GM12878 (cell line): ENCODE measurements around the gene PYGO2. TPM values are rescaled to one million over a fixed set of nuclear protein-coding genes. Genes with fewer than 3 reads are reported as not detected.

ENCODE experiments used
- BACH1 ChIP-seq: fragments of 450-650 bp; IDR thresholded peaks from 2 replicates; pipeline ENCODE4 v1.6.1; 2017; ENCODE audit warnings: mild to moderate bottlenecking, borderline replicate concordance
- CUX1 ChIP-seq: IDR thresholded peaks from 2 replicates; pipeline ENCODE4 v1.6.1; 2012; ENCODE audit warnings: improper control_type of control experiment, low read depth, low read length; ENCODE audit not compliant: insufficient replicate concordance
- E2F4 ChIP-seq: IDR thresholded peaks from 2 replicates; pipeline ENCODE4 v1.6.1; 2012; ENCODE audit warnings: low read depth, low read length, improper control_type of control experiment
- FOXK2 ChIP-seq: fragments of 450-650 bp; IDR thresholded peaks from 2 replicates; pipeline ENCODE4 v1.6.1; 2017; ENCODE audit warnings: mild to moderate bottlenecking, moderate library complexity
- HDGF ChIP-seq: fragments of 450-650 bp; IDR thresholded peaks from 2 replicates; pipeline ENCODE4 v1.6.1; 2016; ENCODE audit warnings: antibody characterized with exemption
- IKZF1 ChIP-seq: fragments of 450-650 bp; conservative IDR thresholded peaks from 2 replicates; pipeline ENCODE4 v1.6.1; 2017; ENCODE audit warnings: antibody characterized with exemption, mild to moderate bottlenecking
- MTA3 ChIP-seq: IDR thresholded peaks from 2 replicates; pipeline ENCODE4 v1.6.1; 2012; ENCODE audit warnings: low read length, inconsistent platforms, borderline replicate concordance
- NFIC ChIP-seq: IDR thresholded peaks from 2 replicates; pipeline ENCODE4 v1.6.1; 2012; ENCODE audit warnings: low read depth, mild to moderate bottlenecking, inconsistent platforms, low read length, moderate library complexity
- NRF1 ChIP-seq: conservative IDR thresholded peaks from 2 replicates; pipeline ENCODE4 v1.6.1; 2011; ENCODE audit warnings: mild to moderate bottlenecking, low read depth, low read length, improper control_type of control experiment
- POLR2AphosphoS2 ChIP-seq: IDR thresholded peaks from 2 replicates; pipeline ENCODE4 v1.6.1; 2011; ENCODE audit warnings: low read depth, mild to moderate bottlenecking, low read length, improper control_type of control experiment, moderate library complexity
- RFX5 ChIP-seq: IDR thresholded peaks from 2 replicates; pipeline ENCODE4 v1.6.1; 2011; ENCODE audit warnings: low read depth, low read length, improper control_type of control experiment
- SIN3A ChIP-seq: IDR thresholded peaks from 2 replicates; pipeline ENCODE4 v1.6.1; 2012; ENCODE audit warnings: low read depth, low read length, improper control_type of control experiment
- SMAD1 ChIP-seq: fragments of 450-650 bp; IDR thresholded peaks from 2 replicates; pipeline ENCODE4 v1.6.1; 2018; ENCODE audit warnings: mild to moderate bottlenecking, low read depth; ENCODE audit not compliant: partially characterized antibody
- SUZ12 ChIP-seq: fragments of 200-600 bp; sonication (generic); IDR thresholded peaks from one replicate; pipeline ENCODE4 v1.6.1; 2018; ENCODE audit warnings: antibody characterized with exemption, mild to moderate bottlenecking; ENCODE audit not compliant: unreplicated experiment
- TCF3 ChIP-seq: IDR thresholded peaks from 2 replicates; pipeline ENCODE4 v1.6.1; 2012; ENCODE audit warnings: low read depth, mild to moderate bottlenecking, low read length, borderline replicate concordance; ENCODE audit not compliant: insufficient read depth
- ZNF24 ChIP-seq: fragments of 450-650 bp; IDR thresholded peaks from 2 replicates; pipeline ENCODE4 v1.6.1; 2017; ENCODE audit warnings: antibody characterized with exemption, mild to moderate bottlenecking
- polyA plus RNA-seq, 11 experiments: library from polyadenylated mRNA; depleted of rRNA in 4 of 11; unstranded in 6 of 11; stranded (reverse) in 5 of 11; fragments of >200 nt; fragmentation: Nextera tagmentation in 4 of 11; fragmentation: Illumina TruSeq in 1 of 11; extraction: Ambion mirVana in 4 of 11; extraction: Trizol in 1 of 11; gene quantifications; 1 replicate in 1 of 11; 2 replicates in 10 of 11; pipeline versions ENCODE4 v1.2.1 to v1.2.3, GENCODE V29; 2011 to 2016; ENCODE audit warnings: inconsistent platforms in 2 of 11, missing spikeins in 2 of 11, low read depth in 1 of 11
- total RNA-seq, 4 experiments: library from RNA; depleted of rRNA in 3 of 4; stranded (reverse); fragments of >200 nt in 3 of 4; fragmentation: Illumina TruSeq in 1 of 4; extraction: Trizol in 1 of 4; gene quantifications; 2 replicates each; pipeline versions ENCODE4 v1.2.1 to v1.2.3, GENCODE V29; 2013 to 2021

The PYGO2 gene
- total and polyA plus RNA-seq, 10 of the 15 experiments (the other 5 are each of a cell fraction or from before 2014, with no cell fraction given) = 8.1 to 33.8 (median 23.5) TPM

- TF ChIP-seq E2F4 (no peak), CUX1 (no peak), TCF3 (no peak), FOXK2 (peak; percentile 87), POLR2AphosphoS2 (0 out of 2 replicates have a peak, but pooled peaks have one; percentile 30), IKZF1 (peak; percentile 92), NFIC (peak; percentile 40; the same call in 1 of the 2 replicates), RFX5 (no peak), ZNF24 (no peak), SUZ12 (no peak), MTA3 (no peak), BACH1 (0 out of 2 replicates have a peak, but pooled peaks have one; percentile 54), SMAD1 (peak; percentile 74), NRF1 (peak; percentile 94), SIN3A (peak; percentile 76; the same call in 1 of the 2 replicates), HDGF (peak; percentile 45; the same call in 1 of the 2 replicates)
Observed at GRCh38 chr1:154974808-154975408, 13.3 kb upstream of the PYGO2 start (continued).
